OCI-LY3 (cell line): Measurements from ENCODE around the gene PLLP.

Source experiments
- H2AFZ ChIP-seq: fragments of 200-600, 300-600 bp; shearing (Covaris generic); 2 replicates; pipeline ENCODE4 v1.6.0; 2014; ENCODE audit warnings: antibody characterized with exemption, low read depth, low read length
- H3K27ac ChIP-seq: fragments of 200-600, 300-600 bp; sonication (generic); 2 replicates; pipeline ENCODE4 v1.5.1; 2014; ENCODE audit warnings: mild to moderate bottlenecking, low read length, moderate library complexity, mixed read lengths
- H3K27me3 ChIP-seq: fragments of 200-600, 300-600 bp; sonication (generic); 2 replicates; pipeline ENCODE4 v1.6.1; 2014; ENCODE audit warnings: low read depth, low read length, mixed read lengths
- H3K36me3 ChIP-seq: fragments of 200-600, 300-600 bp; sonication (generic); replicated peaks from 2 replicates; pipeline ENCODE3; 2014; ENCODE audit warnings: low read depth, low read length, mixed read lengths
- H3K4me1 ChIP-seq: fragments of 300-600, 200-600 bp; sonication (generic); 2 replicates; pipeline ENCODE4 v1.6.1; 2014; ENCODE audit warnings: low read length, mixed read lengths
- H3K4me2 ChIP-seq: fragments of 200-600, 300-600 bp; sonication (generic); 2 replicates; pipeline ENCODE4 v1.6.1; 2014; ENCODE audit warnings: low read length, mixed read lengths
- H3K4me3 ChIP-seq: fragments of 300-600, 200-600 bp; sonication (generic); 2 replicates; pipeline ENCODE4 v1.5.1; 2014; ENCODE audit warnings: antibody characterized with exemption, mild to moderate bottlenecking, low read length, moderate library complexity
- H3K79me2 ChIP-seq: fragments of 300-600, 200-600 bp; shearing (Covaris generic); 2 replicates; pipeline ENCODE4 v1.6.1; 2014; ENCODE audit warnings: mild to moderate bottlenecking, low read length, mixed read lengths
- H3K9ac ChIP-seq: fragments of 300-600, 200-600 bp; shearing (Covaris generic); 2 replicates; pipeline ENCODE4 v1.6.0; 2014; ENCODE audit warnings: mild to moderate bottlenecking, low read length, moderate library complexity
- H3K9me3 ChIP-seq: fragments of 200-600, 300-600 bp; shearing (Covaris generic); 2 replicates; pipeline ENCODE4 v1.6.1; 2014; ENCODE audit warnings: low read length, mixed read lengths; ENCODE audit not compliant: insufficient read depth
- H4K20me1 ChIP-seq: fragments of 200-600, 300-600 bp; sonication (generic); 2 replicates; pipeline ENCODE4 v1.6.1; 2016; ENCODE audit warnings: low read length, mixed read lengths; ENCODE audit not compliant: insufficient read depth
- EZH2phosphoT487 ChIP-seq: fragments of 200-600 bp; shearing (Covaris generic); IDR thresholded peaks from 2 replicates; pipeline ENCODE4 v1.6.1; 2018; ENCODE audit warnings: antibody characterized with exemption, mixed run types, low read depth
- TF ChIP-seq, protein P1 (sequence below): fragments of 200-600, 300-600 bp; sonication (generic); IDR thresholded peaks from 2 replicates; pipeline ENCODE4 v1.5.1; 2014; ENCODE audit warnings: antibody characterized with exemption, low read length, low read depth

Gene PLLP

DNA sequence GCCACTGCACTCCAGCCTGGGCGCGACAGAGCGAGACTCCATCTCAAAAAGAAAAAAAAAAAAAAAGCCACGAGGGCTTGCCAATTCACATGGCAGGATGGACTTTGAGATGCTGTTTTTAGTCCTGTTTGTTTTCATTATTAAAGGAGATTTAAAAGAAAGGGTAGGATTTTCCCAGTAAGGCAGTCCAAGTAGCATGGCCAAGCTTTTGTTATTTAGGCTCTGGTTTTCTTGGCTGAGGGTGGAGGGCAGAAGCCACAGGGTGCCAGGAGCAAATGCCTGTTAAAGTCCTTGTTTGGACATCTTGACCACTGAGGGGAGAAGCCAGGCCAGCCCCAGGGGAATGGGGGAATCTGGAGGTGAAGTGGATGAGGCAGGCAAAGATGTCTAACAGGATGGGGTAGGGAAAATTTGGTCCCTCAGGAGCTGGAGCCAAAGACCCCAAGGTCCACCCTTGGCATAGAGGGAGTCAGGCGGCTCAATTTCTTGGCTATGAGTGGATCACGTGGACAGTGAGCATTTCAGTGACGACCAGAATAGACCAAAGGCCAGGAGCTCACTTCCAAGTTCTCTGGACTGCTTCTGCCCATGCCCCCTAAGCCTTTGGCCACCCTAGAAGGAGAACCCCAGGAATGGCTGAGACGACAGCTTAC is 20.8 kb upstream of the PLLP start:
- no peak overlapping the region for H3K9ac ChIP-seq
- no peaks in the 10 kb centered on the region for H3K9me3 ChIP-seq
- H3K4me3 ChIP-seq = no peak overlapping the region
- no peak for TF ChIP-seq EZH2phosphoT487
- TF ChIP-seq, protein P1, sequence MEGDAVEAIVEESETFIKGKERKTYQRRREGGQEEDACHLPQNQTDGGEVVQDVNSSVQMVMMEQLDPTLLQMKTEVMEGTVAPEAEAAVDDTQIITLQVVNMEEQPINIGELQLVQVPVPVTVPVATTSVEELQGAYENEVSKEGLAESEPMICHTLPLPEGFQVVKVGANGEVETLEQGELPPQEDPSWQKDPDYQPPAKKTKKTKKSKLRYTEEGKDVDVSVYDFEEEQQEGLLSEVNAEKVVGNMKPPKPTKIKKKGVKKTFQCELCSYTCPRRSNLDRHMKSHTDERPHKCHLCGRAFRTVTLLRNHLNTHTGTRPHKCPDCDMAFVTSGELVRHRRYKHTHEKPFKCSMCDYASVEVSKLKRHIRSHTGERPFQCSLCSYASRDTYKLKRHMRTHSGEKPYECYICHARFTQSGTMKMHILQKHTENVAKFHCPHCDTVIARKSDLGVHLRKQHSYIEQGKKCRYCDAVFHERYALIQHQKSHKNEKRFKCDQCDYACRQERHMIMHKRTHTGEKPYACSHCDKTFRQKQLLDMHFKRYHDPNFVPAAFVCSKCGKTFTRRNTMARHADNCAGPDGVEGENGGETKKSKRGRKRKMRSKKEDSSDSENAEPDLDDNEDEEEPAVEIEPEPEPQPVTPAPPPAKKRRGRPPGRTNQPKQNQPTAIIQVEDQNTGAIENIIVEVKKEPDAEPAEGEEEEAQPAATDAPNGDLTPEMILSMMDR = no peak
- no peaks in the 10 kb centered on the region for H4K20me1 ChIP-seq
- H3K4me2 ChIP-seq = no peak overlapping the region
- peaks cover 6% of the 10 kb centered on the region; the same call in 1 of the 2 replicates for H3K27me3 ChIP-seq
- no peaks in the 10 kb centered on the region for H3K36me3 ChIP-seq
- no peaks in the 10 kb centered on the region for H3K79me2 ChIP-seq
- no peak overlapping the region for H3K27ac ChIP-seq
- peaks cover 35% of the 10 kb centered on the region for H3K4me1 ChIP-seq
- no peak overlapping the region for H2AFZ ChIP-seq

DNA sequence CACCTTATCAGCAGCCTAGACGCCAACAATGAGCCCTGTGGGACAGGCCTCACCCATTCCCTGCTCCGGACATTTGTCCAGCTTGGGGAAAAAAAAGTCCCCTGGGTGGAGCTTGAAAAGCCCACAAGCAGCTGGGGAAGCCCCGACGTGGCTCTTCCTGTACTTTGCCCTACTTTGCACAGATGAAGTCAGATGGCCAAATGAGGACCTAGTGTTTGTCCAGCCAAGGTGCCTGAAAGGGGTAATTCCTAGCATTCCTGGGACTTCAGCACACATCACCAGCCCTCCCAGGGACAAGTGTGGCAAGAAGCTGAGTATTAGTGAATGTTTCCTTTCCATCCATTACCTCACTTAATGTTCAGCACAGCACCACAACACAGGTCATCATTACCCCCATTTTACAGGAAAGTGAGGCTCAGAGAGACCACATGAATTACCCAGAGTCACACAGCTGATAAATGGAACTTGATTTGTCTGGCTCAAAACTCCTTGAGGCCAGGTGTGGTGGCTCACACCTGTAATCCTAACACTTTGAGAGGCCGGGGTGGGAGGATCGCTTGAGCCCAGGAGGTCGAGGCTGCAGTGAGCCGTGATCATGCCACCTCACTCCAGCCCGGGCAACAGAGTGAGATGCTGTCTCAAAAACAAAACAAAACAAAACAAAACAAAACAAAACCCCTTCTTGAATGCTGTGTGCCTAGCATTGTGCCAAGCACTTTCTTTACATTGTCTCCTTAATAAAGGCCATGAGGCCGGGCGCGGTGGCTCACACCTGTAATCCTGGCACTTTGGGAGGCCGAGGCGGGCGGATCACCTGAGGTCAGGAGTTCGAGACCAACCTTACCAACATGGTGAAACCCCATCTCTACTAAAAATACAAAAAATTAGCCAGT is 19.9 kb upstream of the PLLP start:
- H3K4me3 ChIP-seq = peak overlapping the region; percentile 29; the same call in 1 of the 2 replicates
- H3K9me3 ChIP-seq = no peaks in the 10 kb centered on the region
- H2AFZ ChIP-seq = peak overlapping the region; percentile 27
- peak overlapping the region; percentile 55 for H3K4me2 ChIP-seq
- H3K4me1 ChIP-seq = peaks cover 35% of the 10 kb centered on the region
- TF ChIP-seq, protein P1 = no peak
- TF ChIP-seq EZH2phosphoT487 = no peak
- H3K79me2 ChIP-seq = no peaks in the 10 kb centered on the region
- no peaks in the 10 kb centered on the region for H3K36me3 ChIP-seq
- H4K20me1 ChIP-seq = no peaks in the 10 kb centered on the region
- peak overlapping the region; percentile 47; the same call in 1 of the 2 replicates for H3K9ac ChIP-seq
- H3K27ac ChIP-seq = peak overlapping the region; percentile 42
- H3K27me3 ChIP-seq = peaks cover 6% of the 10 kb centered on the region; the same call in 1 of the 2 replicates

DNA sequence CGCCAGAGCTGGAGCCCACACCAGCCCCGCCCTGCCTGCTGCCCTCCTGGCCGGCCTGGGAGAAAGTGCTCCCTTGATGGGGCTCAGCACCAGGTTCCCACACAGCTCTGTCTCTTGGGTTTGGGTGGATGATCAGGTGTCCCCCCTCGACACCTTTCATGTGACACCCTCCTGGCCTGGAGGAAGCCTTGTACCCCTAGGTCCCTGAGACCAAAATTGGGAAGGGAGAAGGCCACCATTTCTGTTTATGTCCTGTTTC is 19.4 kb upstream of the PLLP start:
- H2AFZ ChIP-seq = peak overlapping the region; percentile 27
- H3K27me3 ChIP-seq = peaks cover 6% of the 10 kb centered on the region; the same call in 1 of the 2 replicates
- H3K4me1 ChIP-seq = peaks cover 39% of the 10 kb centered on the region
- peak overlapping the region; percentile 55 for H3K4me2 ChIP-seq
- peak overlapping the region; percentile 47; the same call in 1 of the 2 replicates for H3K9ac ChIP-seq
- peak overlapping the region; percentile 42 for H3K27ac ChIP-seq
- no peaks in the 10 kb centered on the region for H3K79me2 ChIP-seq
- TF ChIP-seq, protein P1 = no peak
- TF ChIP-seq EZH2phosphoT487 = no peak
- H3K9me3 ChIP-seq = no peaks in the 10 kb centered on the region
- peak overlapping the region; percentile 5; the same call in 1 of the 2 replicates for H3K4me3 ChIP-seq
- no peaks in the 10 kb centered on the region for H4K20me1 ChIP-seq
- H3K36me3 ChIP-seq = no peaks in the 10 kb centered on the region
